Activated CD4-positive, CD25-positive, alpha-beta regulatory T cell treated with anti-CD3 and anti-CD28 coated beads, Interleukin-2, amount 50 U/mL, for 24 hours (primary cell): ENCODE results near the gene TENM4.

ENCODE experiments used
- ATAC-seq, 2 donors: fragments of 150-1000 bp; cut with Tn5 transposase; one replicate each; pipeline ENCODE4 v1.10.0; 2021; ENCODE audit warnings: mild to moderate bottlenecking in 1 of 2, moderate library complexity in 1 of 2

Gene TENM4

GRCh38 chr11:78869293-78869692 lies 571.5 kb downstream of the TENM4 start:
- ATAC-seq, result no peak

- ATAC-seq, result no peak
These were observed 572.3 kb downstream of the TENM4 start for GRCh38 chr11:78868563-78868962.

- no peak for ATAC-seq
These were observed 580.0 kb downstream of the TENM4 start for GRCh38 chr11:78860720-78861422.

- ATAC-seq, result no peak
These were observed 583.1 kb downstream of the TENM4 start for GRCh38 chr11:78857688-78858087.

GRCh38 chr11:78856211-78856610 lies 584.6 kb downstream of the TENM4 start:
- ATAC-seq, result no peak

GRCh38 chr11:78855116-78855515 lies 585.7 kb downstream of the TENM4 start:
- no peak for ATAC-seq

- ATAC-seq, result no peak
These were observed 587.3 kb downstream of the TENM4 start for GRCh38 chr11:78853521-78853920.

GRCh38 chr11:78851878-78852586 lies 588.8 kb downstream of the TENM4 start:
- ATAC-seq, result no peak

GRCh38 chr11:78850078-78850477 lies 590.8 kb downstream of the TENM4 start:
- ATAC-seq, result no peak

GRCh38 chr11:78846269-78846668 lies 594.6 kb downstream of the TENM4 start:
- no peak for ATAC-seq

GRCh38 chr11:78845496-78845895 lies 595.3 kb downstream of the TENM4 start:
- no peak for ATAC-seq

GRCh38 chr11:78841456-78842060 lies 599.3 kb downstream of the TENM4 start:
- no peak for ATAC-seq

GRCh38 chr11:78840623-78841022 lies 600.2 kb downstream of the TENM4 start:
- no peak for ATAC-seq

- no peak for ATAC-seq
These were observed 600.6 kb downstream of the TENM4 start for GRCh38 chr11:78840200-78840599.

- ATAC-seq, result no peak
These were observed 602.4 kb downstream of the TENM4 start for GRCh38 chr11:78838417-78838816.

- ATAC-seq, result no peak
These were observed 605.2 kb downstream of the TENM4 start for GRCh38 chr11:78835646-78836045.

GRCh38 chr11:78834886-78835285 lies 605.9 kb downstream of the TENM4 start:
- ATAC-seq, result no peak

GRCh38 chr11:78833237-78833636 lies 607.6 kb downstream of the TENM4 start:
- no peak for ATAC-seq

- ATAC-seq, result no peak
These were observed 608.4 kb downstream of the TENM4 start for GRCh38 chr11:78832226-78832947.

GRCh38 chr11:78831571-78831970 lies 609.3 kb downstream of the TENM4 start:
- no peak for ATAC-seq

GRCh38 chr11:78830277-78830819 lies 610.5 kb downstream of the TENM4 start:
- no peak for ATAC-seq

GRCh38 chr11:78829146-78829545 lies 611.7 kb downstream of the TENM4 start:
- ATAC-seq, result no peak

- ATAC-seq, result no peak
These were observed 612.2 kb downstream of the TENM4 start for GRCh38 chr11:78828676-78829075.
